Liver (tissue), 9 donors: ENCODE data around the gene NUDC. TPM values are rescaled to one million over a fixed set of nuclear protein-coding genes. Genes with fewer than 3 reads are reported as not detected.

Source experiments
- DNase-seq: peaks from one replicate; pipeline ENCODE4 v3.0.0-alpha.2; 2017; ENCODE audit warnings: low spot score
- H3K27ac ChIP-seq, 2 donors: one replicate each; pipeline ENCODE4 v1.7.0; 2013; ENCODE audit warnings: inconsistent platforms in 2 of 2, low read length in 2 of 2, control low read depth in 1 of 2, low read depth in 1 of 2, mild to moderate bottlenecking in 1 of 2
- H3K27me3 ChIP-seq, 4 donors: one replicate each; pipeline versions ENCODE4 v1.6.1 to v1.7.0; 2013; ENCODE audit warnings: low read length in 3 of 4, inconsistent platforms in 1 of 4, mild to moderate bottlenecking in 1 of 4, moderate library complexity in 1 of 4; ENCODE audit not compliant: control insufficient read depth in 4 of 4, insufficient read depth in 4 of 4
- H3K36me3 ChIP-seq, 4 donors: one replicate each; pipeline versions ENCODE4 v1.6.1 to v1.7.0; 2013; ENCODE audit warnings: low read length in 3 of 4, mild to moderate bottlenecking in 3 of 4, low read depth in 1 of 4, moderate library complexity in 1 of 4; ENCODE audit not compliant: control insufficient read depth in 4 of 4, insufficient read depth in 3 of 4
- H3K4me1 ChIP-seq, 4 donors: one replicate each; pipeline versions ENCODE4 v1.6.1 to v1.7.0; 2013; ENCODE audit warnings: low read length in 3 of 4, mild to moderate bottlenecking in 3 of 4, moderate library complexity in 1 of 4; ENCODE audit not compliant: control insufficient read depth in 4 of 4, insufficient read depth in 4 of 4
- H3K4me3 ChIP-seq, 3 donors: one replicate each; pipeline versions ENCODE4 v1.6.1 to v1.7.0; 2013; ENCODE audit warnings: low read length in 3 of 3, control low read depth in 1 of 3, low read depth in 1 of 3, mild to moderate bottlenecking in 1 of 3
- H3K9ac ChIP-seq, 2 donors: one replicate each; pipeline ENCODE4 v1.7.0; 2013; ENCODE audit warnings: low read length in 2 of 2, mild to moderate bottlenecking in 2 of 2, moderate library complexity in 2 of 2, control low read depth in 1 of 2, low read depth in 1 of 2
- H3K9me3 ChIP-seq, 4 donors: one replicate each; pipeline versions ENCODE4 v1.6.1 to v1.7.0; 2013; ENCODE audit warnings: low read length in 3 of 4; ENCODE audit not compliant: control insufficient read depth in 4 of 4
- ATF3 ChIP-seq: IDR thresholded peaks from 2 replicates; pipeline ENCODE4 v1.6.1; 2016; ENCODE audit warnings: antibody characterized with exemption
- EGR1 ChIP-seq, 2 donors: IDR thresholded peaks; 2 replicates each; pipeline ENCODE4 v1.6.1; 2016 to 2018; ENCODE audit warnings: antibody characterized with exemption in 2 of 2, low read depth in 2 of 2
- FOXA1 ChIP-seq: IDR thresholded peaks from 2 replicates; pipeline ENCODE4 v1.6.1; 2016; ENCODE audit warnings: antibody characterized with exemption
- FOXA2 ChIP-seq: IDR thresholded peaks from 2 replicates; pipeline ENCODE4 v1.6.1; 2016; ENCODE audit warnings: antibody characterized with exemption
- HNF4A ChIP-seq, 2 donors: conservative IDR thresholded peaks; 2 replicates each; pipeline ENCODE4 v1.6.1; 2016; ENCODE audit warnings: antibody characterized with exemption in 2 of 2, mild to moderate bottlenecking in 2 of 2
- HNF4G ChIP-seq: IDR thresholded peaks from 2 replicates; pipeline ENCODE4 v1.6.1; 2016; ENCODE audit warnings: antibody characterized with exemption
- JUND ChIP-seq, 2 donors: IDR thresholded peaks; 2 replicates each; pipeline ENCODE4 v1.6.1; 2016; ENCODE audit warnings: antibody characterized with exemption in 2 of 2
- NR2F2 ChIP-seq: IDR thresholded peaks from 2 replicates; pipeline ENCODE4 v1.6.1; 2016; ENCODE audit warnings: antibody characterized with exemption
- RAD21 ChIP-seq, 2 donors: IDR thresholded peaks; 2 replicates each; pipeline ENCODE4 v1.6.1; 2016; ENCODE audit warnings: antibody characterized with exemption in 2 of 2, mild to moderate bottlenecking in 2 of 2
- RXRA ChIP-seq, 2 donors: IDR thresholded peaks; 2 replicates each; pipeline ENCODE4 v1.6.1; 2017 to 2018; ENCODE audit warnings: antibody characterized with exemption in 2 of 2, mild to moderate bottlenecking in 1 of 2
- SP1 ChIP-seq: IDR thresholded peaks from 2 replicates; pipeline ENCODE4 v1.6.1; 2018; ENCODE audit warnings: antibody characterized with exemption, mild to moderate bottlenecking
- TAF1 ChIP-seq: conservative IDR thresholded peaks from 2 replicates; pipeline ENCODE4 v1.6.1; 2016; ENCODE audit warnings: antibody characterized with exemption, mild to moderate bottlenecking
- YY1 ChIP-seq: IDR thresholded peaks from 2 replicates; pipeline ENCODE4 v1.6.1; 2016; ENCODE audit warnings: antibody characterized with exemption, mild to moderate bottlenecking
- WGBS: extraction: QIAGEN DNeasy Blood & Tissue Kit; methylation state at CpG from one replicate; pipeline ENCODE4 v1.1.7; 2013; 5-methylcytosine and 5-hydroxymethylcytosine counted together
- polyA plus RNA-seq, 2 donors: library from polyadenylated mRNA; stranded (reverse) in 1 of 2; unstranded in 1 of 2; fragments of 200-250 nt in 1 of 2; fragments of >200 nt in 1 of 2; fragmentation: Nextera tagmentation in 1 of 2; extraction: Ambion mirVana in 1 of 2; gene quantifications; one replicate each; pipeline versions ENCODE4 v1.2.1 to v1.2.3, GENCODE V29; 2013 to 2015
- total RNA-seq, 2 donors: library from RNA; depleted of rRNA; stranded (reverse); fragments of >200 nt; gene quantifications; one replicate each; pipeline ENCODE4 v1.2.3, GENCODE V29; 2014
- TF ChIP-seq, protein P1 (sequence below): IDR thresholded peaks from 2 replicates; pipeline ENCODE4 v1.6.1; 2016; ENCODE audit warnings: antibody characterized with exemption, mild to moderate bottlenecking
- TF ChIP-seq, protein P2 (sequence below): fragments of 150-350 bp; IDR thresholded peaks from 2 replicates; pipeline ENCODE4 v1.5.1; 2017; ENCODE audit warnings: improper control_type of control experiment, low read depth, low read length; ENCODE audit not compliant: missing input control
- TF ChIP-seq, protein P3 (sequence below): IDR thresholded peaks from 2 replicates; pipeline ENCODE4 v1.6.1; 2016; ENCODE audit warnings: antibody characterized with exemption
- donor health status: healthy.
- donor health status: healthy.
- donor health status: healthy.
- donor health status: healthy.
- donor health status: healthy.

Gene NUDC
- total and polyA plus RNA-seq, 4 donors, result 18.2 to 50.7 (median 36.2) TPM

- no peak for DNase-seq
- H3K27ac ChIP-seq, result no peak overlapping the region
- H3K9ac ChIP-seq, result no peak overlapping the region
- no peaks in the 10 kb centered on the region for H3K27me3 ChIP-seq
- no peaks in the 10 kb centered on the region for H3K9me3 ChIP-seq
- peaks cover 39 to 72% (median 55%) of the 10 kb centered on the region in 4 donors for H3K4me1 ChIP-seq
- no peak for TF ChIP-seq EGR1 (IDR thresholded peaks at IDR 0.05; ENCODE audit: low read depth in 2 of 2)
- TF ChIP-seq, protein P1, sequence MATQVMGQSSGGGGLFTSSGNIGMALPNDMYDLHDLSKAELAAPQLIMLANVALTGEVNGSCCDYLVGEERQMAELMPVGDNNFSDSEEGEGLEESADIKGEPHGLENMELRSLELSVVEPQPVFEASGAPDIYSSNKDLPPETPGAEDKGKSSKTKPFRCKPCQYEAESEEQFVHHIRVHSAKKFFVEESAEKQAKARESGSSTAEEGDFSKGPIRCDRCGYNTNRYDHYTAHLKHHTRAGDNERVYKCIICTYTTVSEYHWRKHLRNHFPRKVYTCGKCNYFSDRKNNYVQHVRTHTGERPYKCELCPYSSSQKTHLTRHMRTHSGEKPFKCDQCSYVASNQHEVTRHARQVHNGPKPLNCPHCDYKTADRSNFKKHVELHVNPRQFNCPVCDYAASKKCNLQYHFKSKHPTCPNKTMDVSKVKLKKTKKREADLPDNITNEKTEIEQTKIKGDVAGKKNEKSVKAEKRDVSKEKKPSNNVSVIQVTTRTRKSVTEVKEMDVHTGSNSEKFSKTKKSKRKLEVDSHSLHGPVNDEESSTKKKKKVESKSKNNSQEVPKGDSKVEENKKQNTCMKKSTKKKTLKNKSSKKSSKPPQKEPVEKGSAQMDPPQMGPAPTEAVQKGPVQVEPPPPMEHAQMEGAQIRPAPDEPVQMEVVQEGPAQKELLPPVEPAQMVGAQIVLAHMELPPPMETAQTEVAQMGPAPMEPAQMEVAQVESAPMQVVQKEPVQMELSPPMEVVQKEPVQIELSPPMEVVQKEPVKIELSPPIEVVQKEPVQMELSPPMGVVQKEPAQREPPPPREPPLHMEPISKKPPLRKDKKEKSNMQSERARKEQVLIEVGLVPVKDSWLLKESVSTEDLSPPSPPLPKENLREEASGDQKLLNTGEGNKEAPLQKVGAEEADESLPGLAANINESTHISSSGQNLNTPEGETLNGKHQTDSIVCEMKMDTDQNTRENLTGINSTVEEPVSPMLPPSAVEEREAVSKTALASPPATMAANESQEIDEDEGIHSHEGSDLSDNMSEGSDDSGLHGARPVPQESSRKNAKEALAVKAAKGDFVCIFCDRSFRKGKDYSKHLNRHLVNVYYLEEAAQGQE, result no peak
- TF ChIP-seq RXRA (IDR thresholded peaks at IDR 0.05), result no peak
- no peak for TF ChIP-seq HNF4G
- TF ChIP-seq, protein P2, sequence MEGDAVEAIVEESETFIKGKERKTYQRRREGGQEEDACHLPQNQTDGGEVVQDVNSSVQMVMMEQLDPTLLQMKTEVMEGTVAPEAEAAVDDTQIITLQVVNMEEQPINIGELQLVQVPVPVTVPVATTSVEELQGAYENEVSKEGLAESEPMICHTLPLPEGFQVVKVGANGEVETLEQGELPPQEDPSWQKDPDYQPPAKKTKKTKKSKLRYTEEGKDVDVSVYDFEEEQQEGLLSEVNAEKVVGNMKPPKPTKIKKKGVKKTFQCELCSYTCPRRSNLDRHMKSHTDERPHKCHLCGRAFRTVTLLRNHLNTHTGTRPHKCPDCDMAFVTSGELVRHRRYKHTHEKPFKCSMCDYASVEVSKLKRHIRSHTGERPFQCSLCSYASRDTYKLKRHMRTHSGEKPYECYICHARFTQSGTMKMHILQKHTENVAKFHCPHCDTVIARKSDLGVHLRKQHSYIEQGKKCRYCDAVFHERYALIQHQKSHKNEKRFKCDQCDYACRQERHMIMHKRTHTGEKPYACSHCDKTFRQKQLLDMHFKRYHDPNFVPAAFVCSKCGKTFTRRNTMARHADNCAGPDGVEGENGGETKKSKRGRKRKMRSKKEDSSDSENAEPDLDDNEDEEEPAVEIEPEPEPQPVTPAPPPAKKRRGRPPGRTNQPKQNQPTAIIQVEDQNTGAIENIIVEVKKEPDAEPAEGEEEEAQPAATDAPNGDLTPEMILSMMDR, result no peak
- no peak for TF ChIP-seq RAD21 (IDR thresholded peaks at IDR 0.05)
- TF ChIP-seq FOXA2, result no peak
- TF ChIP-seq TAF1, result no peak
- TF ChIP-seq SP1, result no peak
- TF ChIP-seq ATF3, result no peak
- TF ChIP-seq, protein P3, sequence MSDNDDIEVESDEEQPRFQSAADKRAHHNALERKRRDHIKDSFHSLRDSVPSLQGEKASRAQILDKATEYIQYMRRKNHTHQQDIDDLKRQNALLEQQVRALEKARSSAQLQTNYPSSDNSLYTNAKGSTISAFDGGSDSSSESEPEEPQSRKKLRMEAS, result no peak
- WGBS, result 97% methylated on average over 12 of the region's 12 CpGs
- H3K36me3 ChIP-seq, result peaks cover 5 to 15% (median 10%) of the 10 kb centered on the region in 4 donors
- no peak overlapping the region for H3K4me3 ChIP-seq
Measured at GRCh38 chr1:26942656-26943055, 21.1 kb downstream of the NUDC start.

- peak overlapping the region in 1 of 3 donors; percentile 23 for H3K4me3 ChIP-seq
- H3K27me3 ChIP-seq, result no peaks in the 10 kb centered on the region
- DNase-seq, result no peak
- no peak overlapping the region for H3K9ac ChIP-seq
- H3K9me3 ChIP-seq, result no peaks in the 10 kb centered on the region
- H3K27ac ChIP-seq, result peak overlapping the region; percentile 9 to 61
- 39% methylated on average over 2 of the region's 2 CpGs for WGBS
- TF ChIP-seq NR2F2 (no peak), TAF1 (no peak), FOXA2 (no peak), JUND (IDR thresholded peaks at IDR 0.05) (no peak), HNF4G (no peak), FOXA1 (no peak), HNF4A (conservative IDR thresholded peaks at IDR 0.05) (no peak), RAD21 (IDR thresholded peaks at IDR 0.05) (no peak), YY1 (no peak)
- TF ChIP-seq, protein P2, result no peak
- TF ChIP-seq, protein P3, result no peak
- H3K36me3 ChIP-seq, result peaks cover 5 to 15% (median 10%) of the 10 kb centered on the region in 4 donors
- peaks cover 31 to 69% (median 57%) of the 10 kb centered on the region in 4 donors for H3K4me1 ChIP-seq
Measured at GRCh38 chr1:26945138-26945537, 23.6 kb downstream of the NUDC start.
